Gastrocnemius medialis (tissue), 4 donors: ENCODE measurements around the gene CHST5. TPM values are rescaled to one million over a fixed set of nuclear protein-coding genes. Genes with fewer than 3 reads are reported as not detected.

ENCODE experiments used
- ATAC-seq, 2 donors: fragments of 150-250 bp; one replicate each; pipeline ENCODE4 v1.9.1; 2016
- DNase-seq, 2 donors: peaks; one replicate each; pipeline ENCODE4 v3.0.0-alpha.2; 2019
- H3K27ac ChIP-seq, 4 donors: fragments of 200-600 bp; sonication (generic); 1 replicate in 1 of 4; 2 replicates in 3 of 4; pipeline ENCODE4 v1.5.1; 2016 to 2018; ENCODE audit warnings: mild to moderate bottlenecking in 2 of 4, moderate library complexity in 1 of 4
- H3K27me3 ChIP-seq, 3 donors: fragments of 200-600 bp; sonication (generic) in 2 of 3; 1 replicate in 1 of 3; 2 replicates in 2 of 3; pipeline versions ENCODE4 v1.5.1 to v1.6.0; 2016 to 2019; ENCODE audit warnings: mild to moderate bottlenecking in 1 of 3, moderate library complexity in 1 of 3
- H3K36me3 ChIP-seq, 2 donors: fragments of 200-600 bp; sonication (generic) in 1 of 2; one replicate each; pipeline ENCODE4 v1.5.1; 2017 to 2018
- H3K4me1 ChIP-seq, 2 donors: fragments of 200-600 bp; sonication (generic) in 1 of 2; one replicate each; pipeline ENCODE4 v1.5.1; 2016 to 2017; ENCODE audit warnings: mild to moderate bottlenecking in 2 of 2
- H3K4me3 ChIP-seq, 4 donors: fragments of 200-600 bp; sonication (generic) in 3 of 4; 1 replicate in 1 of 4; 2 replicates in 3 of 4; pipeline ENCODE4 v1.5.1; 2016 to 2019; ENCODE audit warnings: mild to moderate bottlenecking in 2 of 4
- H3K9me3 ChIP-seq, 3 donors: fragments of 200-600 bp; sonication (generic) in 2 of 3; 1 replicate in 1 of 3; 2 replicates in 2 of 3; pipeline ENCODE4 v1.5.1; 2016 to 2019
- CTCF ChIP-seq, 5 experiments: fragments of 450-650 bp in 3 of 5; fragments of 200-600 bp in 2 of 5; sonication (generic) in 2 of 5; IDR thresholded peaks in 4 of 5; conservative IDR thresholded peaks in 1 of 5; 1 replicate in 4 of 5; 2 replicates in 1 of 5; pipeline ENCODE4 v1.5.1; 2016 to 2019; ENCODE audit warnings: antibody characterized with exemption in 5 of 5, mild to moderate bottlenecking in 3 of 5, moderate library complexity in 3 of 5
- POLR2A ChIP-seq, 2 donors: fragments of 450-650 bp; IDR thresholded peaks; one replicate each; pipeline ENCODE4 v1.6.1; 2017; ENCODE audit warnings: antibody characterized with exemption in 2 of 2, mild to moderate bottlenecking in 2 of 2, moderate library complexity in 2 of 2
- in situ Hi-C, 4 donors: fragments of 200-750 bp; cut with MboI; loops; one replicate each; pipeline versions ENCODE4 v1.15.0 to v1.8.0; 2017; ENCODE audit warnings: low sequenced_read_pairs in 4 of 4
- intact Hi-C: fragments of 100-400 bp; cut with DNase I; formaldehyde crosslinking; loops from one replicate; pipeline ENCODE4 v1.15.1; 2023; ENCODE audit warnings: low total_unique reads
- total RNA-seq, 4 donors: library from RNA; depleted of rRNA; stranded (reverse); fragments of >200 nt; gene quantifications; one replicate each; pipeline versions ENCODE4 v1.1.0 to v1.2.3, GENCODE V29; 2016

CHST5 gene
- total RNA-seq, 4 donors from 2014 or later: 0.12 TPM; not detected in 3

GRCh38 chr16:75483222-75483621 is 52.7 kb downstream of the CHST5 start:
- H3K27me3 ChIP-seq: no peaks in the 10 kb centered on the region
- H3K4me3 ChIP-seq: no peak overlapping the region
- peaks cover 6 to 7% of the 10 kb centered on the region in 2 donors for H3K4me1 ChIP-seq
- in situ Hi-C loops: loop anchor here in 1 of 4 donors (10.0 kb wide), 1 partner anchor 272 kb away; no protein-coding TSS in a partner anchor
- no peaks in the 10 kb centered on the region for H3K9me3 ChIP-seq
- DNase-seq (peak; percentile 14 to 26), ATAC-seq (peak; percentile 99)
- TF ChIP-seq CTCF (IDR thresholded peaks at IDR 0.05 in 4 of 5, conservative IDR thresholded peaks at IDR 0.05 in 1 of 5): no peak
- no peak for TF ChIP-seq POLR2A (IDR thresholded peaks at IDR 0.05)
- H3K36me3 ChIP-seq: no peaks in the 10 kb centered on the region
- intact Hi-C loops: no loop called here
- H3K27ac ChIP-seq: peak overlapping the region; percentile 52 to 67 (median 62)

GRCh38 chr16:75482434-75483205 is 53.3 kb downstream of the CHST5 start:
- Histone ChIP-seq H3K27me3 (no peaks in the 10 kb centered on the region), H3K4me1 (peaks cover 6 to 7% of the 10 kb centered on the region in 2 donors), H3K9me3 (no peaks in the 10 kb centered on the region), H3K36me3 (no peaks in the 10 kb centered on the region), H3K4me3 (no peak overlapping the region), H3K27ac (peak overlapping the region in 1 of 4 donors; percentile 58)
- intact Hi-C loops: no loop called here
- DNase-seq (no peak), ATAC-seq (no peak)
- in situ Hi-C loops: loop anchor here in 1 of 4 donors (10.0 kb wide), 1 partner anchor 272 kb away; no protein-coding TSS in a partner anchor
- TF ChIP-seq CTCF (IDR thresholded peaks at IDR 0.05 in 4 of 5, conservative IDR thresholded peaks at IDR 0.05 in 1 of 5) (no peak), POLR2A (IDR thresholded peaks at IDR 0.05) (no peak)

- no peak overlapping the region for H3K4me3 ChIP-seq
- H3K27me3 ChIP-seq: no peaks in the 10 kb centered on the region
- peaks cover 6 to 7% of the 10 kb centered on the region in 2 donors for H3K4me1 ChIP-seq
- intact Hi-C loops (no loop called here), in situ Hi-C loops (loop anchor here in 1 of 4 donors (10.0 kb wide), 1 partner anchor 273 kb away; no protein-coding TSS in a partner anchor)
- TF ChIP-seq CTCF (IDR thresholded peaks at IDR 0.05 in 4 of 5, conservative IDR thresholded peaks at IDR 0.05 in 1 of 5): no peak
- TF ChIP-seq POLR2A (IDR thresholded peaks at IDR 0.05): no peak
- DNase-seq (no peak), ATAC-seq (no peak)
- H3K9me3 ChIP-seq: no peaks in the 10 kb centered on the region
- H3K27ac ChIP-seq: no peak overlapping the region
- no peaks in the 10 kb centered on the region for H3K36me3 ChIP-seq
Observed at GRCh38 chr16:75481475-75481874, 54.4 kb downstream of the CHST5 start.

GRCh38 chr16:75479421-75479990 is 56.4 kb downstream of the CHST5 start:
- Histone ChIP-seq H3K4me3 (no peak overlapping the region), H3K4me1 (peaks cover 6 to 7% of the 10 kb centered on the region in 2 donors), H3K27ac (no peak overlapping the region), H3K27me3 (no peaks in the 10 kb centered on the region), H3K9me3 (no peaks in the 10 kb centered on the region), H3K36me3 (no peaks in the 10 kb centered on the region)
- intact Hi-C loops: no loop called here
- no peak for ATAC-seq
- in situ Hi-C loops: loop anchor here in 2 of 4 donors (10.0 kb wide), 1 partner anchor 285 kb away; no protein-coding TSS in a partner anchor
- DNase-seq: no peak
- TF ChIP-seq POLR2A (IDR thresholded peaks at IDR 0.05) (no peak), CTCF (IDR thresholded peaks at IDR 0.05 in 4 of 5, conservative IDR thresholded peaks at IDR 0.05 in 1 of 5) (no peak)

Other genes starting within 250 kb of the CHST5 start
- gene CFDP1, start 102.6 kb downstream of the CHST5 start, total RNA-seq: 10 to 100 TPM; 20.4 to 28.6 (median 24.2) TPM
- gene TMEM170A, start 71.4 kb downstream of the CHST5 start, total RNA-seq: 1 to 10 TPM; 7.9 to 9.8 (median 8.6) TPM
- gene CHST6, start 40.7 kb downstream of the CHST5 start, total RNA-seq: under 1 TPM in 1 of 4 donors, not detected in 3; 0.07 TPM
- 1 to 10 TPM in 3 of 4 donors, under 1 TPM in 1; 0.76 to 2.3 (median 1.7) TPM for gene TMEM231, start 20.1 kb upstream of the CHST5 start, total RNA-seq
- gene GABARAPL2, start 30.3 kb upstream of the CHST5 start, total RNA-seq: 100 to 1,000 TPM in 3 of 4 donors, 10 to 100 TPM in 1; 92.2 to 137 (median 117) TPM
- gene ADAT1, start 87.2 kb upstream of the CHST5 start, total RNA-seq: 10 to 100 TPM; 14.7 to 44.8 (median 19.0) TPM
- gene KARS1, start 111.6 kb upstream of the CHST5 start, total RNA-seq: 100 to 1,000 TPM; 183 to 251 (median 206) TPM
- gene TERF2IP, start 111.7 kb upstream of the CHST5 start, total RNA-seq: 10 to 100 TPM; 44.5 to 73.6 (median 69.7) TPM
- not detected for gene CPHXL2, start 140.9 kb upstream of the CHST5 start, total RNA-seq
- gene DUXB, start 165.4 kb upstream of the CHST5 start, total RNA-seq: not detected
- gene CPHXL, start 190.4 kb upstream of the CHST5 start, total RNA-seq: not detected